SK-N-SH (cell line): ENCODE measurements around the gene RGS10. TPM values are rescaled to one million over a fixed set of nuclear protein-coding genes. Genes with fewer than 3 reads are reported as not detected.

Experiments used
- CTCF ChIA-PET: fragments of 300-600, 350-600 bp; formaldehyde crosslinking; extraction: SDS; loops from one replicate; lab custom pipeline; 2021; lab: Yijun Ruan, JAX
- POLR2A ChIA-PET: fragments of 350-600 bp; sonication (Branson Sonifier 250); formaldehyde crosslinking; extraction: SDS; loops from one replicate; lab custom pipeline; 2020; ENCODE audit warnings: antibody characterized with exemption, inconsistent platforms; lab: Yijun Ruan, JAX
- DNase-seq: peaks from one replicate; pipeline ENCODE4 v3.0.0; 2012
- H2AFZ ChIP-seq: fragments of 200-600 bp; sonication (generic); 2 replicates; pipeline ENCODE4 v1.8.1; 2016; ENCODE audit warnings: antibody characterized with exemption, mild to moderate bottlenecking, low read depth
- H3F3A ChIP-seq: fragments of 200-600 bp; sonication (generic); replicated peaks from 2 replicates; pipeline ENCODE3; 2016; ENCODE audit warnings: antibody characterized with exemption, mild to moderate bottlenecking; ENCODE audit not compliant: insufficient read depth
- H3K27ac ChIP-seq, 2 experiments: fragments of 200-500 bp in 1 of 2; fragments of 200-600 bp in 1 of 2; sonication (Bioruptor generic) in 1 of 2; sonication (generic), shearing (Covaris generic) in 1 of 2; 2 replicates each; pipeline versions ENCODE4 v1.5.1 to v1.6.1; 2014 to 2016; ENCODE audit warnings: low read depth in 2 of 2, inconsistent platforms in 1 of 2, low read length in 1 of 2, mild to moderate bottlenecking in 1 of 2, mixed read lengths in 1 of 2
- H3K27me3 ChIP-seq: fragments of 200-600 bp; sonication (generic), shearing (Covaris generic); 2 replicates; pipeline ENCODE4 v1.6.1; 2016; ENCODE audit warnings: mixed run types; ENCODE audit not compliant: insufficient read depth
- H3K36me3 ChIP-seq, 2 experiments: fragments of 200-500 bp in 1 of 2; fragments of 200-600 bp in 1 of 2; sonication (Bioruptor generic) in 1 of 2; sonication (generic) in 1 of 2; replicated peaks in 1 of 2; 2 replicates each; pipeline versions ENCODE3 to v1.5.1; 2014 to 2016; ENCODE audit warnings: low read length in 1 of 2, mild to moderate bottlenecking in 1 of 2; ENCODE audit not compliant: insufficient read depth in 2 of 2, control insufficient read depth in 1 of 2
- H3K4me1 ChIP-seq, 2 experiments: fragments of 200-500 bp in 1 of 2; fragments of 200-600 bp in 1 of 2; sonication (Bioruptor generic) in 1 of 2; sonication (generic), shearing (Covaris generic) in 1 of 2; 2 replicates each; pipeline versions ENCODE4 v1.5.1 to v1.6.1; 2014 to 2016; ENCODE audit warnings: low read depth in 1 of 2, low read length in 1 of 2, mixed run types in 1 of 2; ENCODE audit not compliant: insufficient read depth in 2 of 2, control insufficient read depth in 1 of 2
- H3K4me2 ChIP-seq: fragments of 200-600 bp; sonication (generic), shearing (Covaris generic); 2 replicates; pipeline ENCODE4 v1.6.1; 2017; ENCODE audit warnings: mixed run types
- H3K4me3 ChIP-seq, 2 experiments: fragments of 200-500 bp in 1 of 2; fragments of 200-600 bp in 1 of 2; sonication (Bioruptor generic) in 1 of 2; sonication (generic), shearing (Covaris generic) in 1 of 2; 2 replicates each; pipeline versions ENCODE4 v1.5.1 to v1.8.1; 2014 to 2016; ENCODE audit warnings: low read depth in 2 of 2, inconsistent platforms in 1 of 2, low read length in 1 of 2, mild to moderate bottlenecking in 1 of 2, mixed read lengths in 1 of 2, moderate library complexity in 1 of 2
- H3K79me2 ChIP-seq: fragments of 200-600 bp; sonication (generic); 2 replicates; pipeline ENCODE4 v1.8.1; 2017; ENCODE audit warnings: mild to moderate bottlenecking; ENCODE audit not compliant: insufficient read depth
- H3K9ac ChIP-seq: fragments of 200-600 bp; sonication (generic); 2 replicates; pipeline ENCODE4 v1.6.1; 2017; ENCODE audit warnings: mixed run types
- H3K9me2 ChIP-seq: fragments of 200-600 bp; sonication (generic); 2 replicates; pipeline ENCODE4 v1.6.1; 2017; ENCODE audit warnings: mixed run types
- H3K9me3 ChIP-seq: fragments of 200-600 bp; sonication (generic); 2 replicates; pipeline ENCODE4 v1.6.1; 2017; ENCODE audit warnings: mixed run types, mild to moderate bottlenecking, moderate library complexity
- H4K20me1 ChIP-seq: fragments of 200-600 bp; sonication (generic); 2 replicates; pipeline ENCODE4 v1.6.1; 2017; ENCODE audit warnings: mild to moderate bottlenecking, mixed run types; ENCODE audit not compliant: insufficient read depth
- CHD2 ChIP-seq: fragments of 150-350 bp; IDR thresholded peaks from 2 replicates; pipeline ENCODE4 v1.6.1; 2018; ENCODE audit warnings: low read length; ENCODE audit not compliant: partially characterized antibody
- EZH2phosphoT487 ChIP-seq: fragments of 200-600 bp; sonication (generic); IDR thresholded peaks from 2 replicates; pipeline ENCODE4 v1.6.1; 2017; ENCODE audit warnings: low read depth, mixed run types, mild to moderate bottlenecking, antibody characterized with exemption, moderate library complexity, borderline replicate concordance
- FOSL2 ChIP-seq: IDR thresholded peaks from 2 replicates; pipeline ENCODE4 v1.4.0; 2012; ENCODE audit warnings: low read depth, mild to moderate bottlenecking, moderate library complexity, borderline replicate concordance
- GABPA ChIP-seq: IDR thresholded peaks from 2 replicates; pipeline ENCODE4 v1.4.0; 2012; ENCODE audit warnings: low read depth, mild to moderate bottlenecking
- JUND ChIP-seq: IDR thresholded peaks from 2 replicates; pipeline ENCODE4 v1.4.0; 2012
- MXI1 ChIP-seq: IDR thresholded peaks from 2 replicates; pipeline ENCODE4 v1.6.1; 2012; ENCODE audit warnings: mild to moderate bottlenecking, low read depth, low read length, improper control_type of control experiment
- NFIC ChIP-seq: IDR thresholded peaks from 2 replicates; pipeline ENCODE4 v1.4.0; 2012; ENCODE audit warnings: borderline replicate concordance
- POLR2AphosphoS5 ChIP-seq: IDR thresholded peaks from 2 replicates; pipeline ENCODE4 v1.6.1; 2012; ENCODE audit warnings: low read depth, low read length
- RAD21 ChIP-seq: IDR thresholded peaks from 2 replicates; pipeline ENCODE4 v1.6.1; 2012; ENCODE audit warnings: mild to moderate bottlenecking, low read length
- REST ChIP-seq: IDR thresholded peaks from 2 replicates; pipeline ENCODE4 v1.6.1; 2012; ENCODE audit warnings: mild to moderate bottlenecking, low read depth, low read length, moderate library complexity
- RFX5 ChIP-seq: IDR thresholded peaks from 2 replicates; pipeline ENCODE4 v1.6.1; 2012; ENCODE audit warnings: mild to moderate bottlenecking, improper control_type of control experiment, low read length
- RXRA ChIP-seq: IDR thresholded peaks from 2 replicates; pipeline ENCODE4 v1.4.0; 2012; ENCODE audit warnings: low read depth, mild to moderate bottlenecking, borderline replicate concordance
- SIN3A ChIP-seq: IDR thresholded peaks from 2 replicates; pipeline ENCODE4 v1.6.1; 2012; ENCODE audit warnings: low read depth, mild to moderate bottlenecking, low read length, moderate library complexity, borderline replicate concordance
- SMC3 ChIP-seq: IDR thresholded peaks from 2 replicates; pipeline ENCODE4 v1.6.1; 2012; ENCODE audit warnings: low read depth, low read length, improper control_type of control experiment
- TCF12 ChIP-seq: IDR thresholded peaks from 2 replicates; pipeline ENCODE4 v1.4.0; 2012
- TEAD4 ChIP-seq: IDR thresholded peaks from 2 replicates; pipeline ENCODE4 v1.4.0; 2012; ENCODE audit warnings: mild to moderate bottlenecking, borderline replicate concordance; ENCODE audit not compliant: insufficient read depth
- YY1 ChIP-seq: IDR thresholded peaks from 2 replicates; pipeline ENCODE4 v1.4.0; 2012; ENCODE audit warnings: low read depth, mild to moderate bottlenecking
- WGBS: methylation state at CpG from one replicate; pipeline ENCODE4 v1.1.6; 2017; ENCODE audit warnings: low lambda C conversion rate; 5-methylcytosine and 5-hydroxymethylcytosine counted together
- polyA plus RNA-seq, 3 experiments: library from polyadenylated mRNA; depleted of rRNA; stranded (reverse); fragments of >200 nt; gene quantifications; 2 replicates each; pipeline ENCODE4 v1.2.3, GENCODE V29; 2012
- TF ChIP-seq, protein P1 (sequence below): IDR thresholded peaks from 2 replicates; pipeline ENCODE4; 2012
- TF ChIP-seq, protein P2 (sequence below): fragments of 150-350 bp; IDR thresholded peaks from 2 replicates; pipeline ENCODE4 v1.6.1; 2016; ENCODE audit warnings: mild to moderate bottlenecking, low read depth, low read length
- TF ChIP-seq, protein P3 (sequence below): IDR thresholded peaks from 2 replicates; pipeline ENCODE4 v1.4.0; 2012; ENCODE audit warnings: low read depth, borderline replicate concordance

RGS10 gene
- polyA plus RNA-seq, 1 of the 3 experiments (the other 2 are of a cell fraction), result 44.6 TPM

- no peak for TF ChIP-seq REST
- no peak for TF ChIP-seq TEAD4
- no peak for TF ChIP-seq FOSL2
- no peak for TF ChIP-seq JUND
- TF ChIP-seq, protein P1, sequence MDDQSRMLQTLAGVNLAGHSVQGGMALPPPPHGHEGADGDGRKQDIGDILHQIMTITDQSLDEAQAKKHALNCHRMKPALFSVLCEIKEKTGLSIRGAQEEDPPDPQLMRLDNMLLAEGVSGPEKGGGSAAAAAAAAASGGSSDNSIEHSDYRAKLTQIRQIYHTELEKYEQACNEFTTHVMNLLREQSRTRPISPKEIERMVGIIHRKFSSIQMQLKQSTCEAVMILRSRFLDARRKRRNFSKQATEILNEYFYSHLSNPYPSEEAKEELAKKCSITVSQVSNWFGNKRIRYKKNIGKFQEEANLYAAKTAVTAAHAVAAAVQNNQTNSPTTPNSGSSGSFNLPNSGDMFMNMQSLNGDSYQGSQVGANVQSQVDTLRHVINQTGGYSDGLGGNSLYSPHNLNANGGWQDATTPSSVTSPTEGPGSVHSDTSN, result no peak
- no peak for TF ChIP-seq SMC3
- no peak for TF ChIP-seq YY1
- no peak for TF ChIP-seq CHD2
- TF ChIP-seq, protein P2, sequence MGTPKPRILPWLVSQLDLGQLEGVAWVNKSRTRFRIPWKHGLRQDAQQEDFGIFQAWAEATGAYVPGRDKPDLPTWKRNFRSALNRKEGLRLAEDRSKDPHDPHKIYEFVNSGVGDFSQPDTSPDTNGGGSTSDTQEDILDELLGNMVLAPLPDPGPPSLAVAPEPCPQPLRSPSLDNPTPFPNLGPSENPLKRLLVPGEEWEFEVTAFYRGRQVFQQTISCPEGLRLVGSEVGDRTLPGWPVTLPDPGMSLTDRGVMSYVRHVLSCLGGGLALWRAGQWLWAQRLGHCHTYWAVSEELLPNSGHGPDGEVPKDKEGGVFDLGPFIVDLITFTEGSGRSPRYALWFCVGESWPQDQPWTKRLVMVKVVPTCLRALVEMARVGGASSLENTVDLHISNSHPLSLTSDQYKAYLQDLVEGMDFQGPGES, result no peak
- no peak for TF ChIP-seq SIN3A
- TF ChIP-seq NFIC, result no peak
- TF ChIP-seq RFX5, result no peak
These were observed 53.8 kb downstream of the RGS10 start (continued) for GRCh38 chr10:119488675-119489074.

GRCh38 chr10:119483839-119484238 is 58.7 kb downstream of the RGS10 start:
- H3K27ac ChIP-seq, result no peak overlapping the region
- no peaks in the 10 kb centered on the region for H3K79me2 ChIP-seq
- no peak overlapping the region for H3K4me2 ChIP-seq
- no peak overlapping the region for H3K9ac ChIP-seq
- no peak overlapping the region for H2AFZ ChIP-seq
- H3K27me3 ChIP-seq, result no peaks in the 10 kb centered on the region
- ChIA-PET POLR2A (no interaction called here), CTCF (no interaction called here)
- H3K4me1 ChIP-seq, result peaks cover 0 to 5% of the 10 kb centered on the region in 2 experiments; a peak in 1 of 4 replicates
- no peaks in the 10 kb centered on the region for H3F3A ChIP-seq
- TF ChIP-seq TCF12, result no peak
- TF ChIP-seq REST, result no peak
- TF ChIP-seq GABPA, result no peak
- no peak for TF ChIP-seq YY1
- TF ChIP-seq, protein P3, sequence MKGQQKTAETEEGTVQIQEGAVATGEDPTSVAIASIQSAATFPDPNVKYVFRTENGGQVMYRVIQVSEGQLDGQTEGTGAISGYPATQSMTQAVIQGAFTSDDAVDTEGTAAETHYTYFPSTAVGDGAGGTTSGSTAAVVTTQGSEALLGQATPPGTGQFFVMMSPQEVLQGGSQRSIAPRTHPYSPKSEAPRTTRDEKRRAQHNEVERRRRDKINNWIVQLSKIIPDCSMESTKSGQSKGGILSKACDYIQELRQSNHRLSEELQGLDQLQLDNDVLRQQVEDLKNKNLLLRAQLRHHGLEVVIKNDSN, result no peak
- no peak for TF ChIP-seq EZH2phosphoT487
- no peak for TF ChIP-seq MXI1
- no peak for TF ChIP-seq RAD21
- TF ChIP-seq, protein P2, result no peak
- no peak for TF ChIP-seq POLR2AphosphoS5
- no peak for TF ChIP-seq TEAD4
- TF ChIP-seq SMC3, result no peak
- TF ChIP-seq RXRA, result no peak
- no peak for TF ChIP-seq CHD2
- H3K9me3 ChIP-seq, result no peaks in the 10 kb centered on the region
- H3K36me3 ChIP-seq, result no peaks in the 10 kb centered on the region
- 86% methylated on average over 9 of the region's 9 CpGs for WGBS
- no peak overlapping the region for H3K4me3 ChIP-seq
- no peaks in the 10 kb centered on the region for H4K20me1 ChIP-seq
- no peaks in the 10 kb centered on the region for H3K9me2 ChIP-seq
- DNase-seq, result no peak
